ENCODE results near the gene PRMT7.

PRMT7 gene

DNA sequence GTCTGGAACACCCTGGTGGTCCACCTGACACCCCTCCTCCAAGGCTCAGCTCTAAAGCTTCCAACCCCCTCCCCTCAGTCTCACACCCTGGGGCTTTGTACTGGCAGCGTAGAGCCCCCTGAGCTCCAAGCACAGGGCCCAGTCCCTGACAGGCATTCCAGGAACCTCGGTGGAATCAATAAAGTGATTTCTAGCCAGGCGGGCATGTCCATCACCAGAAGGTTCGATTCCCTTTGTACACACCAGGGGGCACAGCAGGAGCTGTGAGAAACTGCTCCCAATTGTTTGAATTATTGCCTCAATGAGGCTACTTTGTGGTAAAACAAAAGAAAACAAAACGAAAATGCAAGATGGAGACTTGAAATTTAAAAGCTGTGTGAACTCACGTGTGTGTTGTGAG lies 85.7 kb downstream of the PRMT7 start:
- DNase-seq (ENCODE audit: low spot score), result no peak

GRCh38 chr16:68397710-68398201 lies 86.9 kb downstream of the PRMT7 start:
- DNase-seq (ENCODE audit: low spot score), result no peak

DNA sequence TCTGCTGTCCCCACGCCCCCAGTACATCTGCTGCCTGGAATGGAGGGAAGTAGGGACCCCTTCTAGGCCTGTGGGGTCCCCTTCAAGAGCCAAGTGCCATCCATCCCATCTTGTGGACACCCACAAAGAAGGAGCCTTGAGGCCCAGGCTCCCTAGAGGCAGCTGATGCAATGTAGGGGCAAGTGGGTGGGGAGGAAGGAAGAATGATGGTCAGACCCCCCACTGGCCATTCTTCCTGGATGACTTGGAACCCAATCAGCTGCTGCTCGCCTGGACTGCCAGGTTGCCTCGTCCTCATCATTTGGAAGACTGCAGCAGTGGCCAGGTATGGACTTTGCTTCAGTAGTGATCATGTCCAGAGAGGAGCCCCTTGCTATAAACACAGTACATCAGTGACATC lies 88.6 kb downstream of the PRMT7 start:
- no peak for DNase-seq (ENCODE audit: low spot score)

GRCh38 chr16:68400083-68400923 lies 89.5 kb downstream of the PRMT7 start:
- no peak for DNase-seq (ENCODE audit: low spot score)

DNA sequence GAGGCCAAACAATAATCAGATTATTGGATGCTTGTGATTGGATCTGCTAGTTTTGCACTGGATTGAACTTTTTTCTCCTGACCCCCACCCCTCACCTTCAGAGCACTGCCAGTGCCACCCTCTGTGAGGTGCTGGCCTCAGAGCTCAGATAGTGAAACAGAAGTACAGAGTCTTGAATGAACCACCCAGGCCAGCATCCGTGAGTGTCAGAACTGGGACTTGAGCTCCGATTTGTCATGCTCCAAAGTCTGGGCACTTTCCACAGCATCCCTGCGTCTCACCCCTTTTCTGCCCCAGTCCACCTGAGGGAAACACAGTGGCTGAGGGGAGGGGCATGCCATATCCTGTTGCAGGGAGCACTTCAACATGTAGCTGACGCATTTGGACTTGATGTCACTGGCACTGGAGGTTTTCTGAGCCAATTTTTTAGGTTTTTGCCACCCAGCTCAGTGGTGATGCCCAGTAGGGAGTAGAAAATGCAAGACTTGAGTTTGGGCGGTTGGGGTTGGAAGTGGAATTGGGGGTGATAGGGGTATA lies 90.2 kb downstream of the PRMT7 start:
- DNase-seq (ENCODE audit: low spot score), result no peak

DNA sequence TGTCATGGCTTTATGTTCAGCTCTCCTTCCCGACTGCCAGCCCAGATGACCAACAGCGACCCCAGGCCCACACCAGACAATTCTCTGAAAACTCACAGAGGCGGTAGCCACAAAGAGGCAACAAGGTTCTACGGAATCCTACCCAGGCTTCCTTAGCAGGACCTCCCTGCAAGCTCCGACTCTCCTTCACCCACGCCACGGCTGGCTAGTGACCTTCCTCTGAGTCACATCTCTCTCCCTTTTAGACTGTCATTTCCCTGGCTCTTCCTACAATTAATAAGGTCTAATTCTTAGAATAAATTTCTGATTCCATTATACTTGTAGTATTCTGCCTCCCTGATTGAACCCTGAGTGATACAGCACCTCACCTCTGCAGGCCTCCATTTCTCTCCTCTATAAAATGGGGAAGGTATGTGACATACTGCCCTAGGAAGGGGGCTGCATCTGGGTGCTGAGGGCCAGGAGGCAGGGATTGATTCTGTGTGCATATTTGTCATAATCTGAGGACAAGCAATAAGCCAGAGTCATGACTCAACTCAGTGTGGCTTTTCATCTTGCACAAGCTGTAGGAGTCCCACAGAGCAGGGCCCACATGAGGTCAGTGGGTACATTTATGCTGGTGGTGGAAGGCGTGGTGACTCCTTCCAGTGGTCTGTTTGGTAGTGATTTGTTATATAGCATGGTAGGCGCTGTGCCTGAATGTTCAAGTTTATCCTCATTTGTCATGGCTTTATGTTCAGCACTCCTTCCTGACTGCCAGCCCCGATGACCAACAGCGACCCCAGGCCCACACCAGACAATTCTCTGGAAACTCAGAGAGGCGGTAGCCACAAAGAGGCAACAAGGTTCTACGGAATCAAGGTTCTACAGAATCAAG lies 91.3 kb downstream of the PRMT7 start:
- DNase-seq (ENCODE audit: low spot score), result no peak

GRCh38 chr16:68402748-68403040 lies 91.9 kb downstream of the PRMT7 start:
- no peak for DNase-seq (ENCODE audit: low spot score)

DNA sequence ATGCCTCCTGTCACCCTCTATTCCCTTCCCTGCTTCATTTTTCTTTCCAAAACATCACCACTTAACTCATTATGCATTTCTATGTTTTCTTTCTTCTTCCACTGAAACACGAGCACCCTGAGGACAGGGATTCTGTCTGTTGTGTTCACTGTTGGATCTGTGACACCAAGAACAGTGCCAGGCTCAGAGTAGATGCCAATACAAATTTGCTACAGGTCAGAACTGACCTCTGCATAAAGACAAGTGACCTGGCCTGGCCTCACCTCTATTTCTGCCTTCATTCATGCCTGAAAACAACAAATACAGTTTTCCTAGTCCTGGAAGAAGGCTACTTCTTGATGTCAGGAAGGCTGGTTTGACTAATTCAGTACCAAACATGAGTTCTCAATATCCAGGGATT lies 92.4 kb downstream of the PRMT7 start:
- DNase-seq (ENCODE audit: low spot score), result no peak

GRCh38 chr16:68403704-68404103 lies 92.9 kb downstream of the PRMT7 start:
- DNase-seq (ENCODE audit: low spot score), result no peak

DNA sequence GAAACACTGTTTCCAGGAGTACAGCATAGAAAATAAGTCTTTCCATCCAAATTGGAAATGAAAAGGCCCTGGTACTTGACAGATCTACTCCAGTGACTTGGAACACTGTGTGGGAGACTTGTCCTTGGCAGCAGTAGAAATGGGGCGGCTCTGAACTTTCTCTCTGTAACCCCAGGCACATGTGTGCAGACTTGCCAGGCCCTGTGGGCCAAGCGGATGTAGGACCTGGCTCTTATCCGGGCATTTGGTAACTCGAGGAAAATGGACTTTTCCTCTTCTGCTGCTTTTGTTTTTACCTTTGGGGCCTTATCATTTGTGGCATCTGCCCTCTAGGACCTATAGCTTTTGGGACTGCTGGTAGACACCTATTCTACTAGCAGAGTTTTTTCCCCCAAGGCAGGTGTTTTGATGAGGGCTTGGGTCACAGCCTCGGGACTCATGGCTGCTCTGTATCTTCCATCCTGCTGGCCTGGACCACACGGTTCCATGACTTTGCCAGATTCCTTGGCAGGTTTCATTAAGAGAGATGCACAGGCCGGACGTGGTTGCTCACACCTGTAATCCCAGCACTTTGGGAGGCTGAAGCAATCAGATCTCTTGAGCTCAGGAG lies 94.0 kb downstream of the PRMT7 start:
- no peak for DNase-seq (ENCODE audit: low spot score)

GRCh38 chr16:68406458-68407152 lies 95.8 kb downstream of the PRMT7 start:
- no peak for DNase-seq (ENCODE audit: low spot score)

Data from HuH-7.5 (cell line).